C4-2B (cell line): Measurements from ENCODE around the gene GYPC.

ENCODE experiments used
- ZFX ChIP-seq: fragments of 450-650 bp; IDR thresholded peaks from 2 replicates; pipeline ENCODE4 v1.6.1; 2017
- TF ChIP-seq, protein P1 (sequence below): fragments of 450-650 bp; conservative IDR thresholded peaks from 2 replicates; pipeline ENCODE4 v1.5.1; 2017; ENCODE audit warnings: mild to moderate bottlenecking

DNA sequence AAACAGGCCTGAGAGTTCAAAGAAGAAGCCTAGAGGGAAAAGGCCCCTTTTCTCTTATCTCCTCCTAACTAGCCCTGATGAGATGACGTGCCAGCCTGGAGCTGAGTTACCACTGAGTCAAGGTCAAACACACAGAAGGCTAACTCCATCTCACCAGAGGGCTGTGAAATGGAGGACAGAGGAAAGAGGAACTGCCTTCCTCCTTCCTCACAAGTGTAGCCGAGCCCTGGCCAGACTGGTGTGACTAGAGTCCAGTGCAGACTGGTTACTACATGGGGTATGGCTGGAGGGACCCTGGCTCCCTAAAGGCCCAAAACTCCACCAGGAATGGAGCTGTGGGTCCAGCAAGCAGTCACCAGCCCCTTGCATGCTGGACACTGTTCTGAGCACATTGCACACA lies 35.7 kb upstream of the GYPC start:
- TF ChIP-seq, protein P1, sequence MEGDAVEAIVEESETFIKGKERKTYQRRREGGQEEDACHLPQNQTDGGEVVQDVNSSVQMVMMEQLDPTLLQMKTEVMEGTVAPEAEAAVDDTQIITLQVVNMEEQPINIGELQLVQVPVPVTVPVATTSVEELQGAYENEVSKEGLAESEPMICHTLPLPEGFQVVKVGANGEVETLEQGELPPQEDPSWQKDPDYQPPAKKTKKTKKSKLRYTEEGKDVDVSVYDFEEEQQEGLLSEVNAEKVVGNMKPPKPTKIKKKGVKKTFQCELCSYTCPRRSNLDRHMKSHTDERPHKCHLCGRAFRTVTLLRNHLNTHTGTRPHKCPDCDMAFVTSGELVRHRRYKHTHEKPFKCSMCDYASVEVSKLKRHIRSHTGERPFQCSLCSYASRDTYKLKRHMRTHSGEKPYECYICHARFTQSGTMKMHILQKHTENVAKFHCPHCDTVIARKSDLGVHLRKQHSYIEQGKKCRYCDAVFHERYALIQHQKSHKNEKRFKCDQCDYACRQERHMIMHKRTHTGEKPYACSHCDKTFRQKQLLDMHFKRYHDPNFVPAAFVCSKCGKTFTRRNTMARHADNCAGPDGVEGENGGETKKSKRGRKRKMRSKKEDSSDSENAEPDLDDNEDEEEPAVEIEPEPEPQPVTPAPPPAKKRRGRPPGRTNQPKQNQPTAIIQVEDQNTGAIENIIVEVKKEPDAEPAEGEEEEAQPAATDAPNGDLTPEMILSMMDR: no peak
- TF ChIP-seq ZFX: no peak
